SH-SY5Y (cell line): ENCODE data around the gene PNMA8A.

Source experiments
- GATA2 ChIP-seq: IDR thresholded peaks from 2 replicates; pipeline ENCODE4 v1.6.1; 2011; ENCODE audit warnings: mild to moderate bottlenecking, low read depth, low read length
- GATA3 ChIP-seq: IDR thresholded peaks from 2 replicates; pipeline ENCODE4 v1.6.1; 2011; ENCODE audit warnings: low read depth, mild to moderate bottlenecking, low read length, moderate library complexity

- no peak for TF ChIP-seq GATA2
- no peak for TF ChIP-seq GATA3
These were observed 23.8 kb upstream of the PNMA8A start for GRCh38 chr19:46494941-46495785.
